ENCODE data around the gene MDGA2. TPM values are rescaled to one million over a fixed set of nuclear protein-coding genes. Genes with fewer than 3 reads are reported as not detected.

The MDGA2 gene
- total and polyA plus RNA-seq, 2 of the 13 experiments (the other 11 are each of a cell fraction or from before 2014, with no cell fraction given), result not detected

GRCh38 chr14:47186486-47186885, 488.9 kb downstream of the MDGA2 start (continued):
- TF ChIP-seq, protein P1, sequence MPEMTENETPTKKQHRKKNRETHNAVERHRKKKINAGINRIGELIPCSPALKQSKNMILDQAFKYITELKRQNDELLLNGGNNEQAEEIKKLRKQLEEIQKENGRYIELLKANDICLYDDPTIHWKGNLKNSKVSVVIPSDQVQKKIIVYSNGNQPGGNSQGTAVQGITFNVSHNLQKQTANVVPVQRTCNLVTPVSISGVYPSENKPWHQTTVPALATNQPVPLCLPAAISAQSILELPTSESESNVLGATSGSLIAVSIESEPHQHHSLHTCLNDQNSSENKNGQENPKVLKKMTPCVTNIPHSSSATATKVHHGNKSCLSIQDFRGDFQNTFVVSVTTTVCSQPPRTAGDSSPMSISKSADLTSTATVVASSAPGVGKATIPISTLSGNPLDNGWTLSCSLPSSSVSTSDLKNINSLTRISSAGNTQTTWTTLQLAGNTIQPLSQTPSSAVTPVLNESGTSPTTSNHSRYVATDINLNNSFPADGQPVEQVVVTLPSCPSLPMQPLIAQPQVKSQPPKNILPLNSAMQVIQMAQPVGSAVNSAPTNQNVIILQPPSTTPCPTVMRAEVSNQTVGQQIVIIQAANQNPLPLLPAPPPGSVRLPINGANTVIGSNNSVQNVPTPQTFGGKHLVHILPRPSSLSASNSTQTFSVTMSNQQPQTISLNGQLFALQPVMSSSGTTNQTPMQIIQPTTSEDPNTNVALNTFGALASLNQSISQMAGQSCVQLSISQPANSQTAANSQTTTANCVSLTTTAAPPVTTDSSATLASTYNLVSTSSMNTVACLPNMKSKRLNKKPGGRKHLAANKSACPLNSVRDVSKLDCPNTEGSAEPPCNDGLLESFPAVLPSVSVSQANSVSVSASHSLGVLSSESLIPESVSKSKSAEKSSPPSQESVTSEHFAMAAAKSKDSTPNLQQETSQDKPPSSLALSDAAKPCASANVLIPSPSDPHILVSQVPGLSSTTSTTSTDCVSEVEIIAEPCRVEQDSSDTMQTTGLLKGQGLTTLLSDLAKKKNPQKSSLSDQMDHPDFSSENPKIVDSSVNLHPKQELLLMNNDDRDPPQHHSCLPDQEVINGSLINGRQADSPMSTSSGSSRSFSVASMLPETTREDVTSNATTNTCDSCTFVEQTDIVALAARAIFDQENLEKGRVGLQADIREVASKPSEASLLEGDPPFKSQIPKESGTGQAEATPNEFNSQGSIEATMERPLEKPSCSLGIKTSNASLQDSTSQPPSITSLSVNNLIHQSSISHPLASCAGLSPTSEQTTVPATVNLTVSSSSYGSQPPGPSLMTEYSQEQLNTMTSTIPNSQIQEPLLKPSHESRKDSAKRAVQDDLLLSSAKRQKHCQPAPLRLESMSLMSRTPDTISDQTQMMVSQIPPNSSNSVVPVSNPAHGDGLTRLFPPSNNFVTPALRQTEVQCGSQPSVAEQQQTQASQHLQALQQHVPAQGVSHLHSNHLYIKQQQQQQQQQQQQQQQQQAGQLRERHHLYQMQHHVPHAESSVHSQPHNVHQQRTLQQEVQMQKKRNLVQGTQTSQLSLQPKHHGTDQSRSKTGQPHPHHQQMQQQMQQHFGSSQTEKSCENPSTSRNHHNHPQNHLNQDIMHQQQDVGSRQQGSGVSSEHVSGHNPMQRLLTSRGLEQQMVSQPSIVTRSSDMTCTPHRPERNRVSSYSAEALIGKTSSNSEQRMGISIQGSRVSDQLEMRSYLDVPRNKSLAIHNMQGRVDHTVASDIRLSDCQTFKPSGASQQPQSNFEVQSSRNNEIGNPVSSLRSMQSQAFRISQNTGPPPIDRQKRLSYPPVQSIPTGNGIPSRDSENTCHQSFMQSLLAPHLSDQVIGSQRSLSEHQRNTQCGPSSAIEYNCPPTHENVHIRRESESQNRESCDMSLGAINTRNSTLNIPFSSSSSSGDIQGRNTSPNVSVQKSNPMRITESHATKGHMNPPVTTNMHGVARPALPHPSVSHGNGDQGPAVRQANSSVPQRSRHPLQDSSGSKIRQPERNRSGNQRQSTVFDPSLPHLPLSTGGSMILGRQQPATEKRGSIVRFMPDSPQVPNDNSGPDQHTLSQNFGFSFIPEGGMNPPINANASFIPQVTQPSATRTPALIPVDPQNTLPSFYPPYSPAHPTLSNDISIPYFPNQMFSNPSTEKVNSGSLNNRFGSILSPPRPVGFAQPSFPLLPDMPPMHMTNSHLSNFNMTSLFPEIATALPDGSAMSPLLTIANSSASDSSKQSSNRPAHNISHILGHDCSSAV (CRISPR knock-in tag; IDR thresholded peaks at IDR 0.05; ENCODE audit: borderline replicate concordance), result no peak
- no peak for TF ChIP-seq ZNF572 (CRISPR knock-in tag; IDR thresholded peaks at IDR 0.05)
- no peak for TF ChIP-seq ZNF841 (CRISPR knock-in tag; IDR thresholded peaks at IDR 0.05; ENCODE audit: borderline replicate concordance)
- no peak for TF ChIP-seq RARG (CRISPR knock-in tag; IDR thresholded peaks at IDR 0.05; ENCODE audit: low read depth)
- TF ChIP-seq AKAP8 (CRISPR knock-in tag; IDR thresholded peaks at IDR 0.05), result no peak

GRCh38 chr14:47179906-47180305, 495.5 kb downstream of the MDGA2 start:
- no peaks in the 10 kb centered on the region for H3K27me3 ChIP-seq (ENCODE audit: control insufficient read depth in 1 of 2, insufficient read depth in 2 of 2, low read length in 2 of 2)
- H3K27ac ChIP-seq (ENCODE audit: extremely low read length, insufficient read depth, low read length), result no peak overlapping the region
- no peak overlapping the region for H3K9ac ChIP-seq (ENCODE audit: insufficient read depth, low read depth, low read length)
- H3K4me1 ChIP-seq (ENCODE audit: insufficient read depth, low read length), result no peaks in the 10 kb centered on the region
- H3K4me3 ChIP-seq (replicated peaks in 1 of 3; ENCODE audit: insufficient read depth in 1 of 3, low read depth in 2 of 3, low read length in 3 of 3), result no peak overlapping the region
- ChIA-PET POLR2A (no interaction called here), CTCF (ENCODE audit: low intra/inter-chr PET ratio, low total read pairs) (no interaction called here)
- ATAC-seq (no peak), FAIRE-seq (no peak), DNase-seq (ENCODE audit: low spot score) (no peak)
- TF ChIP-seq RFXAP (CRISPR knock-in tag; IDR thresholded peaks at IDR 0.05; ENCODE audit: borderline replicate concordance) (no peak), ATRX (CRISPR knock-in tag; IDR thresholded peaks at IDR 0.05; ENCODE audit: borderline replicate concordance) (no peak), CEBPB (IDR thresholded peaks at IDR 0.05; ENCODE audit: borderline replicate concordance, low read depth, low read length) (peak; percentile 70; the same call in 1 of the 2 replicates), ZNF589 (CRISPR knock-in tag; conservative IDR thresholded peaks at IDR 0.05) (no peak), NR2F1 (CRISPR knock-in tag; IDR thresholded peaks at IDR 0.05) (no peak), ATF7 (IDR thresholded peaks at IDR 0.05) (peak; percentile 77), ATF7 (CRISPR knock-in tag; IDR thresholded peaks at IDR 0.05) (no peak)
- H4K20me1 ChIP-seq (ENCODE audit: insufficient read depth, low read length), result no peaks in the 10 kb centered on the region
- intact Hi-C loops (cut with micrococcal nuclease; ENCODE audit: unreplicated experiment) (no loop called here), in situ Hi-C loops (cut with HindIII; ENCODE audit: extremely low pct_ligation_motif_present, low pct_unique_long_range_greater_than_20kb) (no loop called here)
- no peaks in the 10 kb centered on the region for H3K9me3 ChIP-seq (ENCODE audit: low read length)
- H3K79me2 ChIP-seq (ENCODE audit: insufficient read depth, low read length), result no peaks in the 10 kb centered on the region
- 3% methylated on average over 1 of the region's 1 CpG for WGBS (ENCODE audit: low lambda C conversion rate)
- no TSS peak for BruUV-seq (replicated peaks)
- no peaks in the 10 kb centered on the region for H3K36me3 ChIP-seq (replicated peaks in 1 of 2; ENCODE audit: control insufficient read depth in 1 of 2, insufficient read depth in 2 of 2, low read length in 2 of 2)
- H3K4me2 ChIP-seq (ENCODE audit: low read depth, low read length), result no peak overlapping the region
- no peak overlapping the region for H2AFZ ChIP-seq (ENCODE audit: low read length)

All from HepG2 (cell line).